Upper lobe of right lung (tissue), 1 donor: ENCODE data around the gene PASD1. TPM values are rescaled to one million over a fixed set of nuclear protein-coding genes. Genes with fewer than 3 reads are reported as not detected.

ENCODE experiments used
- ATAC-seq: fragments of 200-7000 bp; cut with Tn5 transposase; one replicate; pipeline ENCODE4 v1.9.1; 2020; ENCODE audit warnings: mild to moderate bottlenecking, moderate library complexity
- DNase-seq: peaks from one replicate; pipeline ENCODE4 v3.0.0-alpha.2; 2020
- H3K27ac ChIP-seq: fragments of 200-600 bp; one replicate; pipeline ENCODE4 v1.8.0; 2022
- H3K27me3 ChIP-seq: fragments of 200-600 bp; one replicate; pipeline ENCODE4 v1.8.0; 2022; ENCODE audit warnings: mild to moderate bottlenecking
- H3K36me3 ChIP-seq: fragments of 200-600 bp; one replicate; pipeline ENCODE4 v1.8.0; 2022
- H3K4me1 ChIP-seq: fragments of 200-600 bp; one replicate; pipeline ENCODE4 v1.8.0; 2022
- H3K4me3 ChIP-seq: fragments of 200-600 bp; one replicate; pipeline ENCODE4 v1.8.0; 2022; ENCODE audit warnings: mild to moderate bottlenecking
- H3K9me3 ChIP-seq: fragments of 200-600 bp; one replicate; pipeline ENCODE4 v1.8.0; 2022
- intact Hi-C: fragments of 100-400 bp; cut with DNase I; formaldehyde crosslinking; loops from one replicate; pipeline ENCODE4 v1.11.0; 2022
- total RNA-seq: library from RNA; stranded (reverse); fragmentation: NEBNext Ultra II Directional; extraction: Animal tissue kit (Norgen Biotek cat#: 25700); gene quantifications from one replicate; pipeline ENCODE4 v1.2.1, GENCODE V29; 2021
- TF ChIP-seq, protein P1 (sequence below): fragments of 200-600 bp; IDR thresholded peaks from one replicate; pipeline ENCODE4 v1.8.0; 2022; ENCODE audit warnings: antibody characterized with exemption
- donor health status: DM: no; HTN: yes; CAD: no; lungs with severe emphysema.

The PASD1 gene
- total RNA-seq, 1 donor from 2014 or later: not detected

DNA sequence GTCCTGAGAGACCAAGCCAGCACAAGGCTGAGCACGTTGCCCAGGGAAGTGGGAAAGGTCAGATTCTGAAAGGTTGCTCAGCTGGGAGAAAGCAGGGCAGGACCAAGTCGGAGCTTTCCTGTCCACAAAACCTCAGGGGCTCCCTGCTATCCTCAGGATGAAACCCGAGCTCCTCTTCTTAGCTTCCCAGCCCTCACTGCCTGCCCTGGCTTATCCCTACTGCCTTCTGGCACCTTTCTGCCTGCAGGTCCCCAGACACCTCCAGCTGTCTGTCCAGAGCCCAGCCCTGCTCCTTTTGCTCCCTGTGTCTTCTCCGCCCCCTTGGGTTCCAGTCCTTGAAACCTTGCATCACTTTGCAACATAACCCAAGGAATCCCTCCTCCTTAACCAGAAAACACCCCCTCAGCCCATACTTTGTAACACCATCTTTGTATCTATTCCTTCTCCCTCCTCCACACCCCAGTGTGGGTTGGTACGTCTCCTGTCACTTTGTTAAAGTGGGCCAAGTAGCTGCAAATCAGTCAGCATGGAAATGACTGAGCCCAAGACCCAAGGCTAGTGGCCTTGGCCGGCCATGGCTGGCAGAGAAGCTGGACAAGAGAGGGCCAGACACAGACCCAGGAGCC, 111.8 kb downstream of the PASD1 start:
- no peaks in the 10 kb centered on the region for H3K27me3 ChIP-seq
- H3K4me1 ChIP-seq: no peaks in the 10 kb centered on the region
- no peak overlapping the region for H3K4me3 ChIP-seq
- no peak for DNase-seq
- no peaks in the 10 kb centered on the region for H3K9me3 ChIP-seq
- TF ChIP-seq, protein P1, sequence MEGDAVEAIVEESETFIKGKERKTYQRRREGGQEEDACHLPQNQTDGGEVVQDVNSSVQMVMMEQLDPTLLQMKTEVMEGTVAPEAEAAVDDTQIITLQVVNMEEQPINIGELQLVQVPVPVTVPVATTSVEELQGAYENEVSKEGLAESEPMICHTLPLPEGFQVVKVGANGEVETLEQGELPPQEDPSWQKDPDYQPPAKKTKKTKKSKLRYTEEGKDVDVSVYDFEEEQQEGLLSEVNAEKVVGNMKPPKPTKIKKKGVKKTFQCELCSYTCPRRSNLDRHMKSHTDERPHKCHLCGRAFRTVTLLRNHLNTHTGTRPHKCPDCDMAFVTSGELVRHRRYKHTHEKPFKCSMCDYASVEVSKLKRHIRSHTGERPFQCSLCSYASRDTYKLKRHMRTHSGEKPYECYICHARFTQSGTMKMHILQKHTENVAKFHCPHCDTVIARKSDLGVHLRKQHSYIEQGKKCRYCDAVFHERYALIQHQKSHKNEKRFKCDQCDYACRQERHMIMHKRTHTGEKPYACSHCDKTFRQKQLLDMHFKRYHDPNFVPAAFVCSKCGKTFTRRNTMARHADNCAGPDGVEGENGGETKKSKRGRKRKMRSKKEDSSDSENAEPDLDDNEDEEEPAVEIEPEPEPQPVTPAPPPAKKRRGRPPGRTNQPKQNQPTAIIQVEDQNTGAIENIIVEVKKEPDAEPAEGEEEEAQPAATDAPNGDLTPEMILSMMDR: no peak
- H3K27ac ChIP-seq: no peak overlapping the region
- no peaks in the 10 kb centered on the region for H3K36me3 ChIP-seq
- intact Hi-C loops: loop anchor here (10.0 kb wide), 1 partner anchor 520 kb away; no protein-coding TSS in a partner anchor
- ATAC-seq: no peak

DNA sequence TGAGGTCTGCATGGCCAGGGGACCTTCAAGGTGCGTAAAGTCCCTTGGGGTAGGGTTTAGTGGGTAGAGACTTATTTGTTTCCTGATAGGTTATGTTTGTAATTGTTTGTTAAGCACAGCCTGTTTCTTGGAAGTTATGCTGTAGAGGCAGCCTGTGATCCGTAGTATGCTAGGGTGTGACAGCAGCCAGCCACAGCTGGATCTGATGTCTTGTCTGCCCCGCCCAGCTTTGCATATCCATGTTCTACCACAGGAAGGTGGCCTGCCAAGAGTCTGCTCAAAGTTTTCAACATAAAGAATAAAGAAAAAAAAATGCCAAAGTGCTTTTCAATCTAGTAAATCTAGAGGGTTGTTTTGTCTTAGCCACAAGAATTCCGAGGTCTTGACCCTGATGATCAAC, 112.7 kb downstream of the PASD1 start:
- no peak overlapping the region for H3K4me3 ChIP-seq
- H3K36me3 ChIP-seq: no peaks in the 10 kb centered on the region
- no peaks in the 10 kb centered on the region for H3K27me3 ChIP-seq
- intact Hi-C loops: loop anchor here (10.0 kb wide), 1 partner anchor 521 kb away; no protein-coding TSS in a partner anchor
- TF ChIP-seq, protein P1: no peak
- no peak overlapping the region for H3K27ac ChIP-seq
- ATAC-seq: no peak
- no peaks in the 10 kb centered on the region for H3K9me3 ChIP-seq
- H3K4me1 ChIP-seq: no peaks in the 10 kb centered on the region
- no peak for DNase-seq

DNA sequence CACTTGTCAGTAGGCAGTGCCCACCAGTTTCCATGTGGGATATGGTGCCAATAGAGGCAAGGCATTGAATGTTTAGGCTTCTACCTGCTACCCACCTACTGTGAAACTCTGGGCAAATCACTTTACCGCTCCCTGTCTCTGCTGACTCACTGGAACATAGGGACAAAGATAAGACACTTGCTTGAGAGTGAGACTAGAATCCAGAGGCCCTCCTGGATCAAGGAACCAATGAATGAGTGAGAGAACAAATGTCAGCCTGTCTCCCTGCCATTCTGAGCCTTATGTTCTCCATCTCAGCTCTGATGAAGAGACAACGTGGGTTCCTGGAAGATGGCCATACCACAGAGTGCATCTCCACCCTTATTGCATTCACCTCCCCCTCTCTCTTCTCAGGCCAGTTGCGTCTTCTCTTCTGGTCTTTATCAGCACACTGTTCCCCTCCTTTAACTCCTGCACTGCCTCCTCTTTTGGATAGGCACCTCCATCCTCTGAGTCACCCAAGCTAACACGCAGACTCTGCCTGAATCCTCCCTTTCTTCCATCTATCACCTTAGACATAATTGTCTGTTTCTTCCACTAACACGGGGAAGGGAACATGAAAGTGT, 116.4 kb downstream of the PASD1 start:
- no peak overlapping the region for H3K4me3 ChIP-seq
- TF ChIP-seq, protein P1: no peak
- DNase-seq (no peak), ATAC-seq (no peak)
- H3K27me3 ChIP-seq: no peaks in the 10 kb centered on the region
- no peaks in the 10 kb centered on the region for H3K36me3 ChIP-seq
- no peaks in the 10 kb centered on the region for H3K4me1 ChIP-seq
- H3K9me3 ChIP-seq: no peaks in the 10 kb centered on the region
- H3K27ac ChIP-seq: no peak overlapping the region
- intact Hi-C loops: loop anchor here (10.0 kb wide), 1 partner anchor 525 kb away; no protein-coding TSS in a partner anchor

DNA sequence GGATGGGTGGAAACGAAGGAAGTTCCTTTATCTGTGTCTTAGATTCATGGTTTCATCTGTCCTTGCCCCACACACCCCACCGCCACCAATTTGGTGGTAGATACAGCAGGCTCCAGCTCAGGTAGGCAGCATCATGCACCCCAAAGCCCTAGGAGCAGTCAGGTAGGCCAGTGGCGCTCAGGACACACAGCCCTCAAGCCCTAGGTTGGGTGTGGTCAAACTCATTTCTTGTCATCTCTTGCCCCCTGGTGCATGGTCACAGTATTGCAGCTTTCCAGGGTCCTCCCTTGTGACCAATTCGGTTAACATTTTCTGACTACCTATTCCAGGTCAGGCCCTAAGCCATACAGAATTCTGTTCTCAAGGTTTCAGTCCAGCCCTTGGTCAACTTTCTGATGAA, 117.3 kb downstream of the PASD1 start:
- intact Hi-C loops: no loop called here
- H3K4me1 ChIP-seq: no peaks in the 10 kb centered on the region
- H3K9me3 ChIP-seq: no peaks in the 10 kb centered on the region
- H3K27me3 ChIP-seq: no peaks in the 10 kb centered on the region
- DNase-seq (no peak), ATAC-seq (peak; percentile 79)
- TF ChIP-seq, protein P1: peak; percentile 54
- H3K4me3 ChIP-seq: no peak overlapping the region
- no peak overlapping the region for H3K27ac ChIP-seq
- no peaks in the 10 kb centered on the region for H3K36me3 ChIP-seq

DNA sequence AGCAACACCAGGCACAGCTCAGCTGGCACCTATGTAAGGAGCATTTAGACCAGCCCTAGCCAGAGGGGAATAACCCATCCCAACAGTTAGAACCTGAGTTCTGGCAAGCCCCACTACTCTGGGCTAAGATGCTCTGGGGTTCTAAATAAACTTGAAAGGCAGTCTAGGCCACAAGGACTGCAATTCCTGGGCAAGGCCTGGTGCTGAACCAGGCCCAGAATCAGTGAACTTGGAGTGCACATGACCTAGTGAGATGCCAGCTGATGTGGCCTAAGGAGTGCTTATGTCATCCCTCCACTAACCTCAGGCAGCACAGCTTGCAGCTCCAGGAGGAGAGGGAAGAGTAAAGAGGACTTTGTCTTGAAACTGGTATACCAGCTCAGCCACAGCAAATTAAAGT, 124.2 kb downstream of the PASD1 start:
- Histone ChIP-seq H3K27me3 (no peaks in the 10 kb centered on the region), H3K4me3 (no peak overlapping the region), H3K9me3 (no peaks in the 10 kb centered on the region), H3K4me1 (no peaks in the 10 kb centered on the region), H3K27ac (no peak overlapping the region), H3K36me3 (no peaks in the 10 kb centered on the region)
- TF ChIP-seq, protein P1: no peak
- DNase-seq: no peak
- ATAC-seq: no peak
- intact Hi-C loops: no loop called here
